NK-92 (cell line): ENCODE results near the gene KLF15.

Experiments used
- DNase-seq: peaks from one replicate; lab custom pipeline; 2025; ENCODE audit not compliant: unreplicated experiment; lab: John Stamatoyannopoulos, UW

The KLF15 gene

DNA sequence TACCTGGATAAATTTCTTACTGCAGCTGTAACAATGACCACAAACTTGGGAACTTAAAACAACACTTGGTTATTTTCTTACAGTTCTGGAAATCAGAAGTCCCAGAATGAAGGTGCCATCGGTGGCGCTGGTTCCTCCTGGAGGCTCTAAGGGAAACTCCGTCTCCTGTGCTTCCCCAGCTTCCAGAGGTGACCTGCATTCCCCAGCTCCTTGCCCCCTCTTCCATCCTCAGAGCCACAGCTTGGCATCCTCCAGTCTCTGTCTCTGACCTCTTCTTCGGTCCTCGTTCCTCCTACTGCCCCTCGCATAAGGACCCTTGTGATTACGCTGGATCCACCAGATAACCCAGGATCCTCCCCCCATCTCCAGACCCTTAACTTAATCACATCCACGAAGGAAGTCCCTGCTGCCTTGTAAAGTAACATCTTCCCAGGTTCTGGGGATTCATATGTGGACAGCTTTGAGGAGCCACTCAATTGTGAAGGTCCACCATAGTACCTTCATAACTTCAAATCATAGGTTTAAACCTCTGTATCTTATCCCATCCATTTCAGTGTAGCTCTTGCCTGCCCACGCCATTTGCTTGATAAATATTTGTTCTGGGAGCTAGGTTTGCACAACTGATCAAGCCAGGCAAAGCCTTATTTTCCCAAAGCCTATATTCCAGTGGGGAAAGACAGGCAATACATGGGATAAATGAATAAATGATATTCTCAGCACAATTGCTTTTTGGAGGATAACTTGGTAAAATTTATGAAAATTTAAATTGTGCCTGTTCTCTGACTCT lies 34.8 kb downstream of the KLF15 start:
- no peak for DNase-seq

DNA sequence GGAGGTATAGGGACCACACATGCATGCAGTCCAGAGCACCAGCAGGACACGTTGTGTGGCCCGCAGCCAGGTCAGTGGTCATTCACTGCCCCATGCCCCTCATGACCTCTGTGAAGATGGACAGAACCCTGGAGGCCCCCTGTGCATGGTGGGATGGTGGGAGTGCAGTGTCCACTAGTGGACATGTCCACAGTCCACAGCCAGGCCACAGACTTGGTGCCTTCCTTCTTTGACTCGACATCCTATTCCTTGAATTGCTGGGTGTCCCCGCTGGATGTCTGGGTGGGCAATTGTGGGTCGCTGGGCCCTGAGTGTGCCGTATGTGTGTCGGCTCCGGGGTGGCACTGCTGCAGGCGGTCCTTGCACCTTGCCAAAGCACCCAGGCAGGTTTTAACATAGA lies 35.7 kb downstream of the KLF15 start:
- no peak for DNase-seq

DNA sequence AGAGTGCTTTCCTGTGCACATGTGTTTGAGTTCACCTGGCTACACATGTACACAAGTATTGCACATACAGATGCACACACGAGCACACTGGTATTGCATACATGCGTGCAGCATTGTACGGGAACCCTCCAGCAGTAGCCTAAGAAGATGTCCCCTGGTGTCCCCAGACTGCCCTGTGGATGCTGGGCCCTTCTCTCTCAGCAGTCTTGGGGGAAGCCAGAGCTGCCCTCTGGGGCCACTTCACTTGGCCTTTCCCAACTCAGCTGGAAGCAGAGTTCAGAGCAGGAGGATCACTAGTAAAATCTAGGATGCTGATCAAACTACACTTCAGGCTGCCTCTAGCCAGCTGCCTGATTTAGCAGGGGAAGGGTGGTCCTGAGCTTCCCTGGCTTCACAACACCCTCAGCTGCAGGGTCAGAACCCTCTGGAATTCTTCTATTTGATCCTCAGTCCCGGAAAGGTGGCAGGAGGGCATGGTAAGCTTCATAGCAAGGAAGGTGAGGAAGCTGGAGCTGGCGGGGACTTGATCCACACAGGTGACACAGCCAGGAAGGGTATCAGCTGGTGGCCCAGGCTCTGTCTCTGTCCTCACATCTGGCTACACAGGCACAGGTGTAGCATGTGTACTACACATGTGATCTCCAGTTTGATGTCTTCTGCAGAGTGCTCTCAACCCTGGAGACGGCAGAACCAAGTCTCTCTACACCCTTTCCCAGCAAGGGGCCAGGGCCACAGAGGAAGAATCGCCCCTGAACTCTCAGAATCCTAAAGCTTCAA lies 36.5 kb downstream of the KLF15 start:
- DNase-seq = no peak

DNA sequence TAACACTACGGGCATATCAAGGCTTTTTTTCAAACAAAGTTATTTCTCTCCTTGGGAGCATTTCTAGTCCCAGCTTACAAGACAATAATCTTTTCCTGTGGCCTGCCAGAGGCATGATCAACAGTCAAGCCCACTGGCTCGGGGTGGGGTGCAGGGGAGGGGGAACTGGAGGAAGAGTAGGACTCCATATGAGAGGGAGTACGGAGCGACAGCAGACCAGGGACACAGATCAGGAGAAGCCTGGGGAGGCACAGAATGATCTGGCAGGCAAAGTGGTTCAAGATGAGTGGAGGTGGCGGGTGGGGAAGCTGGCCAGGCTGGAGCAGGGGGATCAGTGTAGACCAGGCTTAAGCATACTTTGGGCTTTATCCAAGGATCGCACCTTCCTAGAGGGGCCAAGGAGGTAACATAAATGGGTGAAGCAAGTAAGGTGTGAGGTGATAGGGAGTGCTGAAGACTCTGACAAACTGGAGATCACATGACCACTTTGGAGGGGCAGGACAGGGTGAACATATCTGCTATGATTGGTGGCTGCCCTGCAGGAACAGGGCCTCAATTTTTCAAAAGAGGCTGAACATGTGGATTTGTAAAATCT lies 37.4 kb downstream of the KLF15 start:
- no peak for DNase-seq

DNA sequence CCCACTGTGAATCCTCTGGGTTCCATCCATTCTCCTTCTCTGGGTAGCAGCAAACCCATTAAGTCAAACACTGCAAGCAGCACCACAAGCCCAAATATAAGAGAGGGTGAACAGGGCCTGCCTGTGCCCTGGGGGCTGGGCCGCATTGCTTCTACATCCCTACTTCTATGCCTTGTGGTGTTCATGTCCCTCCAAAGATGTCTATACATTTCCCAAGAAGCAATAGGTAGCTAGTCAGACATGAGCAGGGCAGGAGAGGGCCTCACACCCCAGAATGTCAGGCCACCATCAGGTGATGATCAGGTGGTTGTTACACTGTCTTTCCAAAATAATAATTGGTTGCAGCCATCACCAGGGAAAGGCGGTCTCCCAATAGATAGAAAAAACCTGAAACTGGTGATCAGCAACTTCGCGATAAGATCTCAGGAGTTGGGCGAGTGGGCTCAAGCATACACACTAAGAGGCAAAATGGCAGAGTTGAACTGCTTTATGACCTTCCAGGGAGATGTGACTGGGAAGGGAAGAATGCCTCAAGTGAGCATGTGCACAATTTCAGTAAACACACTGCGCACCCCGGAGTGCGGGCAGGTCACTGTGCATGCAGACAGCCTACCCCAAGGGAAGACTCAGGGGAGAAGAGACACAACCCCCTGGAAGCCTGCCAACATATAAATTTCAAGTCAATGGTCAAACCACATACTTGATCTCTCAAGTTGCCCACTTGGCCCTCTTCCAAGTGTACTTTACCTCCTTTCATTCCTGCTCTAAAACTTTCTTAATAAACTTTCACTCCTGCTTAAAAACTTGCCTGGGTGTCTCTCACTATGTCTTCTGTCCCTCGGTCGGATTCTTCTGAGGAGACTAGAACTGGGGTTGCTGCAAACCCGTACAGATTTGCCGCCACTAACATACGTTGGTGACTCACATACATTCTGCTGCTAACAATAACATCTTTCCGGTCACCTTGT lies 39.9 kb downstream of the KLF15 start:
- DNase-seq = no peak

DNA sequence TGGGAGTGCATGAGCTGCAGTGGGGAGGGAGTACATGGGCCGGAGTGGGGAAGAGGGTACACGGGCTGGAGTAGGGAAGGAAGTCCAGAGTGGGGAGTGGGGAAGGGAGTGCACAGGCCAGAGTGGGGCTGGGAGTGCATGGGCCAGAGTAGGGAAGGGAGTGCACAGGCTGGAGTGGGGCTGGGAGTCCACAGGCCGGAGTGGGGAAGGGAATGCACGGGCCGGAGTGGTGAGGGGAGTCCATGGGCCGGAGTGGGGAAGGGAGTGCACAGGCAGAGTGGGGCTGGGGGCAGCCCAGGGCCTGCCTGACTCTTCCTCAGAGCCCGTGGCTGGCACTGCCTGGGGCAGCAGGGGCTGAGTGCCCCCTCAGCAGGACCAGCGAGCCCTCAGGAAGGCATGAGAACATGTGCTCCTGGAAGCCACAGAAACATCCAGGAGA lies 40.7 kb downstream of the KLF15 start:
- DNase-seq = no peak

DNA sequence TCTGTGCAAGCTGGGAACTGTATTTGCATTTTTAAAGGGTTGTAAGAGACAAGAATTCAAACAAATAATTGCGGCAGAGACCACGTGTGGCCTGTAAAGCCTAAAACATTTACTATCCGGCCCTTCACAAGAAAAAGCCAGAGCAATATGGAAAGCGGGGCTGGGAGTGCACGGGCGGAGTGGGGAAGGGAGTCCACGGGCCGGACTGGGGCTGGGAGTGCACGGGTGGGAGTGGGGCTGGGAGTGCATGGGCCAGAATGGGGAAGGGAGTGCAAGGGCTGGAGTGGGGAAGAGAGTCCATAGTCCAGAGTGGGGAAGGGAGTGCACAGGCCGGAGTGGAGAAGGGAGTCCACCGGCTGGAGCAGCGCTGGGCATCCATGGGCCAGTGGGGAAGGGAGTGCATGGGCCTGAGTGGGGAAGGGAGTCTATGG lies 41.2 kb downstream of the KLF15 start:
- DNase-seq = no peak

DNA sequence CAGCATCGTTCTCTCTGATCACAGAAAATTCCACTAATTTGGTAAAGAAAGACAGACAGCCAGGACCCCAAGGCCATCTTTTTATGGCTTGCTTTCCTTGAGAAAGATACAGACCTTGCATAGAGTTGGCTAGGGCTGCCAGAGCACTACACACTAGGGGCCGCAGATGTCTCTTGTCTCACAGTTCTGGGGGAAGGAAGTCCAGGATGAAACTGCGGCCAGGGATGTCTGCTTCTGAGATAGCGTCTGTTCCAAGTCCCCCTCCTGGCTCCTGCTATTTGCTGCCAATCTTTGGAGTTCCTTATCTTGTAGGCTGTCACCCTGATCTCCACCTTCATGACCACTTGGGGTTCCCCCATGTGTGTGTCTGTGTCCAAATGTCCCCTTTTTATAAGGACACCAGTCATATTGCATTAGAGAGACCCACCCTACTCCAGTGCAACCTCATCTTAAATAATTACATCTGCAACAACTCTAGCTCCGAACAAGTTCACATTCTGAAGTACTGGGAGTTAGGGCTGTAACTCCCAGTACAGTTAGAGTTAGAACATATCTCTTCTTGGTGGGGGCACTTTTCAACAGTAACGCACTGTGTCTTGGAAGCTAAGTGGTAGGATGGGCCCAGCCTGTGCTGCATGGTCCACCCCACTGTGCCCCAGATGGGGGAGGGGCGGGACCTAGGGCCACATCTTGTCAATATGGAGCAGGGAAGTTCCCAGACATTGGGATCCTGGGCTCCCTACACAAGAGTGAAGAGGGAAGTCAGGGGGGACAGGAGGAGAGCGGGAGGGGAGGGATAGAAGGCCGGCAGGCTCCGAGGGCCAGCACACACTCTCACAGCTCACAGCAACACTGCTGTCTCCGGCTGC lies 42.2 kb downstream of the KLF15 start:
- DNase-seq = no peak

DNA sequence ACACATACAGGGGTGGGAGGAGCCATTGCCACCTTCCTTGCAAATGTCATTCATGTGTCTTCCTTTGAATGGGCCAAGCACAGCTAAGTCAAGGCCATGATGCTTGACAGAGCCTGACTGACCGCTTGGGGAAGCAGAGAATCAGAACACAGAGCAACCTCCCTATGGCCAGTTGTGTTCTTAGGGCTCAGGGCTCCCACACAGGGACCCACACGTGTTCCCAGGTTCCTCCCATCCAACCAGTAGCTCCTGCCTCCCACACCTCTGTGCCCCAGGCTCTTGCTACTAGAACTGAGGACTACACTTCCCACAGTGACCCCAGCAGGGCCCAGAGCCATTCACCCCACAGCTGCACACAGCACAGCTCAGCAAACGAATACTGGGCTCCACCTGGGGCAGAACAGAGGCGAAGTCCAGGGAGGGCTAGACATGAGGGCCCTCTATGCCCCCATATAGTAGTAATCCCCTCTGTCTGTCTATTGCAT lies 42.9 kb downstream of the KLF15 start:
- no peak for DNase-seq

DNA sequence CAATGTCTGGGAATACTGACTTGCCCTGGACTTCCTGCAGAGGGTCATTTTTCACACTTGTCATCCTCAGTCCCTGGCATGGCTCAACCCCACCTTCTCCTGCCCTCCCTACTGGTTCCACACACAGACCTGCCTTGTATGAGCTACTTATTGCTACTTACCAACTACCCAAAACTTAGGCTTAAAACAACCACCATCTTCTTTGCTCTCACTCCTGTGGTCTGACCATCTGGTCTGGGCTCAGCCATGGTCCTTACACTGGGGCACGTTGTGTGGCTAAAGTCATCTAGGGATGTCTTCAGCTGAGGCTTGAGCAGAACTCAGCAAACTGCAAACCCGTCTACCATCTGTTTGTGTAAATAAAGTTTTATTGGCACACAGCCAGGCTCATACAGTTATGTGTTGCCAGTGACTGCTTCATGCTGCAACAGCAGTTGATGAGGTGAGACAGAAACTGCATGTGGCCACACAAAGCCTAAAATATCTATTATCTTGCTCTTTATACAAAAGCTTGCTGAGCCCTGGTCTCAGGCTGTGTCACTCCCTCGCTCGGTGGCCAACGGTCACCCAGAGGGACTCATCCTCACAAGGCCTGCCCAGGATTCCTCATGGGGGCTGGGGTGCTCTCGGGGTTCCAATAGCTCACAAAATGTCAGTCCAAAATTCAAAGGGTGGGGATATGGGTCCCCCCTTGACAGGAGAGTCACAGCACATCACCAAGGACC lies 43.5 kb downstream of the KLF15 start:
- DNase-seq = no peak

DNA sequence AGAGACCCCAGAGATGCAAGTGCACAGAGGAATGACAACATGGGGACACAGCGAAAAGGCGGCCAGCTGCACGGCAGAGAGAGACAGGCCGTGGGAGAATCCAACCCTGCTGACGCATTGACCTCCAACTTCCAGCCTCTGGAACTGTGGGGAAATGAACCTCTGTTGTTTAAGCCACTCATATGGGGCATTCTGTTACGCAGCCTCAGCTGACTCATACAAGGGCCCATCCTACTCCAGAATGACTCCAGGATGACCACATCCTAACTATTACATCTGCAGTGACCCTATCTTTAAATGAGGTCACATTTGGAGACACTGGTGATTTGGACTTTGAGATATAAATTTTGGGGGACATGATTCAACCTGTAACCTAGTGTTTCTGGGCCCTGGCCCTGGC lies 44.0 kb downstream of the KLF15 start:
- no peak for DNase-seq

DNA sequence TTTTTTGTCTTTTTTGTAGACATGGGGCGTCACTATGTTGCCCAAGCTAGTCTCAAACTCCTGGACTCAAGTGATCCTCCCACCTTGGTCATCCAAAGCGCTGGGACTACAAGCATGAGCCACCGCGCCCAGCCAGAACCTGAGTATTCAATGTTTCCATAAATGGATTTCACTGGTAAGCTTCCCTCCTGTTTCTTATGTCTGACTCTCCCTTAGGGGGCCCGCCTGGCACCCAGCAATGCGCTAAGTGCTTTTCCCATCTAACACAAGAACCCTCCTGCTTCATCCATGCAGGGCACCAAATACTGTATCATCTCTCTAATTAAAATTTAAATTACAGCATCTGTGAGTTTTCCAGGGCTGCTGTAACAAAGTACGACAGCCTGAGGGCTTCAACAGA lies 44.9 kb downstream of the KLF15 start:
- no peak for DNase-seq

DNA sequence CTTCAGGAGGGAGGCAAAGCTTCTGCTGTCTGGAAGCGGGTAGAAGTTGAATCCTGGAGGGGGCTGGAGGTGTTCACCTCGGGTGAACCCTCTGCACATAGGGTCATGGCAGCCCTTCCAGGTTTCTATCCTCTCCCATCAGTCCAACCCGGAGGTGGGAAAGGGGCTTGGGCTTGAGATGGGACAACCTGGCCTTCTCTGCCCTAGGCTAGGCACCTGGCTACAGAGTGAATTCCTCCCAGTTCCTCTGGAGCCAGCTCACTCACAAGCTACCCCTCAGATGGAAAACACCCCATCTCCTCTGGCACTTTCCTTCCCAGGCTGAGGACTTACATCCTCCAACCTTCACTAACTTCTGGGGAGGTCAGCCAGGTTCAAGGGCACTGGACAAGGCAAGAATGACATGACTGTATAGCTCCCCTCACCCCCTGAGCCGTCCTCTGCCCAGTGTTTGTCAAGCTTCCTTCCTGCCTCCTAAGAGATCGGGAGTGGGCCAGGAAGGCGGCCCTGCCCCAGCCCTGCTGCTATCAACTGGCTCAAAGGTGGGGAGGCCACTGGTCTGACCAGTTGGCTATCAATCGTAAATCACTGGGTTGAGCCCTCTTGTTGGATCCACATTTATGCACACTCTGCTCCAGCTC lies 45.8 kb downstream of the KLF15 start:
- no peak for DNase-seq

DNA sequence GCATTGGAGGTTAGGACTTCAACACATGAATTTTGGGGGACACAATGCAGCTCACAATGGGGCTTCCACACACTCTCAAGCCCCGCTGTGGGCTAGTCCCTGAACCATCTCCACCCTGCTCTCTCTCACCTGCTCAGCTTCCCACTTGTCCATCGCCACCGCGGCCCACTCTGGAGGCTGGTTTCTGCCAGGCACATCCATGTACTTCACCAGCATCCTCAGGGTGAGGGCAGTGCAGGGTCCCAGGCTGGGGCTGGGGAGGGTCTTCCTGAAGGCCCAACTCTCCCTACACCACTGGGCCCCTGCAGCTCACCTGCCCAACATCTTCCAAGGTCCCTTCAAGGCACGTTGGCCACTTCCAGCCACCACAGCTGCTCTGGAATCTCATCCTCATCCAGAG lies 46.4 kb downstream of the KLF15 start:
- no peak for DNase-seq

DNA sequence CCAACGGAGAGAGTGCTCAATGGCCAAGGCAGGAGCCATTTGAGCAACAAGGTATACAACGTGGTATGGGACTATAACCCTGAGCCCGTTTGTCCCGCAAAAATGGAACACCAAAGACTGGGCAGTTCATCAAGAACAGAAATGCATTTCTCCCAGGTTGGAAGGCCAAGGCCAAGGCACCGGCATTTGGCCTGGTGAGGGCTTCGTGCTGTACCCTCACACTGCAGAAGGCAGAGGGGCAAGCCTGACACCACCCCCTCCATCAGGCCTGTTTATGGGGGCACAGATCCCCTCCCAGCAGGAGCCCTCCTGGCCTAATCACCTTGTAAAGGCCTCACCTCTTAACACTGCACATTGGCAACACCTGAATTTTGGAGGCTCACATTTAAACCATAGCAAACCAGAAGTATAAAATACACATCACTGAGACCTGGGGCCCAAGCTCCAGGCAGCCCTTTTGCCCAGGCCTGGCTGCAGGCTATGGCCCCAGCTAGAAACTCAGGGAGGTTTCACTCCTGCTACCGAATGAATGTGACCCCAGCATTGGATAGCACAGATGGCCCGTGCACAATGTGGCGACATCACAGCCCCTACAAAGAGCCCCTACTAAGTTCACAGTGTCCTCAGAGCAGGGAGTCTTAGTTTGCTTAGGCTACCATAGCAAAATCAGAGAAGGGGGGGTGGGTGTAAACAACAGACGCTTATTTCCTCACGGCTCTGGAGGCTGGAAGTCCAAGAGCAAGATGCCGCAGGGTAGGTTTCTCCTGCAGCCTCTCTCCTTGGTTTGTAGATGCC lies 47.1 kb downstream of the KLF15 start:
- no peak for DNase-seq

DNA sequence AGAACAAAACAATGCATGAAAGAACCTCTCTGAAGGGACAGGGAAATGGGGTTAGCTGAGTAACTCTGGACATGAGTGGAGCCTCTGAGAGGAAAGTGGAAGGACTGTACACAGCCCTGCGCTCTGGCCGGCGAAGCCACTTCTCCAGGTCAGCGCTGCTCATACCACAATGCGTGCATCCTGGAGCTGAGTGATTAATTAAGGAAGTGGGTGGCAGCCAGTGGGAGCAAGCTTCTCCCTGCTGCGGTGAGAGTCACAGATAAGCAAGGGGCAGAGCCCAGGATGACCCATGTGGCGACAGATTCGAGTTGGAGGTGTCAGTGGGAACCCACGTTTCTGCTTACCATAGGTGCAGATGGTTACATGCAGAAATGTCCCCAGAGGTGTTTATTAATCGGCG lies 48.0 kb downstream of the KLF15 start:
- DNase-seq = no peak

DNA sequence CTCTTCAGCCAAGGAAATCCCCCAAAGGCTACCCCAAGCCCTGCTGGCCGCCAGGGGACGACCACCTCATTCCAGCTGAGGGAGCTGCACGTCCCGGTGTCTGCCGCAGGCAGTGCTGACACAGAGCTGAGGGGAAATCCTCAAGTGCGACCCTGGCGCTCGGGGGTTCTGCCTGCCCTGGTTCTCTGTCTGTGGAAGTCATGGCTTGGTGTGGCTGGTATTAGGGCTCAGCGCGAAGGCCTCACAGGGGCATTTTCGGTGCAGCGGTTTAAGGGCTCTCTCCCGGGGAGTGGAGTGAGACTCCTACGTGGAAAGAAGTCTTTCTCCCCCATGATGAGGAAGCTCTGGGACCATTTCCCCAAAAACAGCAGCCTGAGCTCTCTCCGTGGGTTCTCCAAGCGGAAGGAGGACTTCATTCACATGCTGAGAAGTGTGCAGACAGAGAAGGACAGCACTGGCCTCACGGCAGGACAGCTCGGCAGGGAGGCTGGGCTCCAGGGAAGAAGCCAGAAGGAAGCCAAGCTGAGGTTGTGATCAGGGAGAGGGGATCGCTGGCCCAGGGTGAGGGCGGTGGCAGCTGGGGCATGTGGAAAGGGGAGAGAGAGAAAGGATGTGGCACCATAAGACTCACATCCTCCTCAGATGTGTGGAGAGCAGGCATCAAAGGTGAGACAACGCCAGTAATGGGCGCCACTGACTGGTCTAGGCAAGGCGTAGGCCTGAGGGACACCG lies 48.6 kb downstream of the KLF15 start:
- no peak for DNase-seq
